DOHH2 (cell line): Measurements from ENCODE around the gene DPP10.

Experiments
- H3F3A ChIP-seq: fragments of 200-600 bp; sonication (generic), shearing (Covaris generic); 2 replicates; pipeline ENCODE4 v1.6.0; 2016; ENCODE audit warnings: antibody characterized with exemption, mild to moderate bottlenecking; ENCODE audit not compliant: control insufficient read depth, insufficient read depth
- H3K27ac ChIP-seq: fragments of 200-600 bp; sonication (generic); 2 replicates; pipeline ENCODE4 v1.5.1; 2014; ENCODE audit warnings: low read depth, mild to moderate bottlenecking, low read length, moderate library complexity
- H3K27me3 ChIP-seq: fragments of 200-600 bp; sonication (generic); 2 replicates; pipeline ENCODE4 v1.6.1; 2014; ENCODE audit warnings: mild to moderate bottlenecking, low read length, mixed read lengths; ENCODE audit not compliant: control insufficient read depth
- H3K36me3 ChIP-seq: fragments of 200-600 bp; sonication (generic); 2 replicates; pipeline ENCODE4 v1.6.1; 2014; ENCODE audit warnings: mild to moderate bottlenecking, low read length, moderate library complexity, mixed read lengths; ENCODE audit not compliant: control insufficient read depth
- H3K4me1 ChIP-seq: fragments of 200-600 bp; sonication (generic); 2 replicates; pipeline ENCODE4 v1.6.1; 2014; ENCODE audit warnings: mild to moderate bottlenecking, low read length, mixed read lengths; ENCODE audit not compliant: control insufficient read depth
- H3K4me2 ChIP-seq: fragments of 200-600 bp; sonication (generic); 2 replicates; pipeline ENCODE4 v1.6.0; 2014; ENCODE audit warnings: mild to moderate bottlenecking, low read length, moderate library complexity
- H3K4me3 ChIP-seq: fragments of 200-600 bp; sonication (generic); 2 replicates; pipeline ENCODE4 v1.5.1; 2014; ENCODE audit warnings: mild to moderate bottlenecking, low read length, mixed read lengths
- H3K79me2 ChIP-seq: fragments of 200-600 bp; sonication (generic); 2 replicates; pipeline ENCODE4 v1.6.1; 2014; ENCODE audit warnings: mild to moderate bottlenecking, low read length, mixed read lengths; ENCODE audit not compliant: control insufficient read depth
- H3K9me2 ChIP-seq: fragments of 200-600 bp; sonication (generic); replicated peaks from 2 replicates; pipeline ENCODE4 v1.6.1; 2014; ENCODE audit warnings: mild to moderate bottlenecking, low read length, mixed read lengths; ENCODE audit not compliant: control insufficient read depth
- H3K9me3 ChIP-seq: fragments of 200-600 bp; sonication (generic); 2 replicates; pipeline ENCODE4 v1.6.1; 2014; ENCODE audit warnings: antibody characterized with exemption, low read length, mixed read lengths; ENCODE audit not compliant: control insufficient read depth, insufficient read depth
- H4K20me1 ChIP-seq: fragments of 200-600 bp; sonication (generic); 2 replicates; pipeline ENCODE4 v1.6.0; 2014; ENCODE audit warnings: low read depth, mild to moderate bottlenecking, antibody characterized with exemption, low read length, moderate library complexity; ENCODE audit not compliant: control insufficient read depth, insufficient read depth
- CTCF ChIP-seq: fragments of 200-600 bp; sonication (generic); IDR thresholded peaks from one replicate; pipeline ENCODE4 v1.5.1; 2014; ENCODE audit warnings: antibody characterized with exemption, mild to moderate bottlenecking, low read depth, low read length; ENCODE audit not compliant: poor library complexity, severe bottlenecking
- EZH2phosphoT487 ChIP-seq: fragments of 200-600 bp; sonication (generic); IDR thresholded peaks from 2 replicates; pipeline ENCODE4 v1.6.1; 2017; ENCODE audit warnings: borderline replicate concordance, mild to moderate bottlenecking, antibody characterized with exemption, low read length, moderate library complexity, mixed read lengths

The DPP10 gene

GRCh38 chr2:114857196-114857595 is 414.8 kb downstream of the DPP10 start:
- H3K79me2 ChIP-seq = no peaks in the 10 kb centered on the region
- no peaks in the 10 kb centered on the region for H3K27me3 ChIP-seq
- no peak overlapping the region for H3K27ac ChIP-seq
- H4K20me1 ChIP-seq = no peaks in the 10 kb centered on the region
- no peaks in the 10 kb centered on the region for H3K9me3 ChIP-seq
- H3K4me3 ChIP-seq = no peak overlapping the region
- H3K36me3 ChIP-seq = no peaks in the 10 kb centered on the region
- TF ChIP-seq EZH2phosphoT487 (no peak), CTCF (no peak)
- no peaks in the 10 kb centered on the region for H3F3A ChIP-seq
- no peaks in the 10 kb centered on the region for H3K4me1 ChIP-seq
- no peak overlapping the region for H3K4me2 ChIP-seq
- H3K9me2 ChIP-seq = no peaks in the 10 kb centered on the region

GRCh38 chr2:114859726-114860510 is 417.5 kb downstream of the DPP10 start:
- Histone ChIP-seq H3F3A (no peaks in the 10 kb centered on the region), H3K27me3 (no peaks in the 10 kb centered on the region), H3K9me2 (no peaks in the 10 kb centered on the region), H3K9me3 (no peaks in the 10 kb centered on the region), H3K4me3 (no peak overlapping the region), H4K20me1 (no peaks in the 10 kb centered on the region), H3K79me2 (no peaks in the 10 kb centered on the region), H3K4me2 (no peak overlapping the region), H3K4me1 (no peaks in the 10 kb centered on the region), H3K27ac (no peak overlapping the region), H3K36me3 (no peaks in the 10 kb centered on the region)
- TF ChIP-seq CTCF (no peak), EZH2phosphoT487 (no peak)

GRCh38 chr2:114862243-114862642 is 419.8 kb downstream of the DPP10 start:
- Histone ChIP-seq H3K4me3 (no peak overlapping the region), H3K36me3 (no peaks in the 10 kb centered on the region), H3K27me3 (no peaks in the 10 kb centered on the region), H3K27ac (no peak overlapping the region), H3K79me2 (no peaks in the 10 kb centered on the region), H3K4me1 (no peaks in the 10 kb centered on the region), H3K9me3 (no peaks in the 10 kb centered on the region), H3K4me2 (no peak overlapping the region), H4K20me1 (no peaks in the 10 kb centered on the region), H3K9me2 (no peaks in the 10 kb centered on the region), H3F3A (no peaks in the 10 kb centered on the region)
- no peak for TF ChIP-seq CTCF
- TF ChIP-seq EZH2phosphoT487 = no peak
